Mucosa of gallbladder (tissue), 1 donor: ENCODE measurements around the gene SEMA3E. TPM values are rescaled to one million over a fixed set of nuclear protein-coding genes. Genes with fewer than 3 reads are reported as not detected.
"Not testable (repeated sequence)": the region's sequence is repeated elsewhere in the genome, so short reads cannot be mapped to it uniquely, and the experiment has no call there.

ENCODE experiments used
- DNase-seq: peaks from one replicate; pipeline ENCODE4 v3.0.0-alpha.2; 2020; ENCODE audit warnings: low spot score
- total RNA-seq: library from RNA; stranded (reverse); gene quantifications from one replicate; pipeline ENCODE4 v1.2.1, GENCODE V29; 2021
- donor health status: DM: no; HTN: no; CAD: no.

The SEMA3E gene
- total RNA-seq, 1 donor from 2014 or later: 19.8 TPM

GRCh38 chr7:83559887-83560286 lies 89.1 kb downstream of the SEMA3E start:
- no peak for DNase-seq

DNA sequence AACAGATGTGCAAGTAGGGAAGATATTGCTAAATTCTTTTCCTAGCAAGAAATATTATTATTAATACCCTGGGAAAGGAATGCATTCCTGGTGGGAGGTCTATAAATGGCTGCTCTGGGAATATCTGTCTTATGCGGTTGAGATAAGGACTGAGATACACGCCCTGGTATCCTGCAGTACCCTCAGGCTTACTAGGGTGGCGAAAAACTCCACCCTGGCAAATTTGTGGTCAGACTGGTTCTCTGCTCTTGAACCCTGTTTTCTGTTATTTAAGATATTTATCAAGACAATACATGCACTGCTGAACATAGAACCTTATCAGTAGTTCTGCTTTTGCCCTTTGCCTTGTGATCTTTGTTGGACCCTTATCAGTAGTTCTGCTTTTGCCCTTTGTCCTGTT lies 96.4 kb downstream of the SEMA3E start:
- not testable (repeated sequence) for DNase-seq

GRCh38 chr7:83550100-83550499 lies 98.8 kb downstream of the SEMA3E start:
- DNase-seq: no peak

GRCh38 chr7:83548250-83548649 lies 100.7 kb downstream of the SEMA3E start:
- DNase-seq: no peak

DNA sequence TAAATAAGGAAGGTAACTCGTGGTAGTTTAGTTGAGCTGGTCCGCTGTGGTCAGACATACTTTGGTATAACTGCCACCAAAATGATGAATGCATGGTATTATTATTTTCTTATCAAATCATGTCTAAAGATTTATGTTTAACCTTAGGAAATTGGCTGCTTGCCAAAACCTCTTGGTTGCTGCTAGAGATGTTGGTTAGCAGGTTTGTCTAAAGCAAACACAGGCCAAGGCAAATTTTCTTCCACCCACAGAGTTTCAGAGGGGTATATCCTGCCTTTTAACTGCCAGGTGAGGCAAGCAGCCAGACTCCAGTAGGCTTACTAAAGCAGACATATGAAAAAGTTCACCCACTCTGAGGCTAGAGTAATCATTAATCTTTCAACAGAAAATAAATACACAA lies 101.4 kb downstream of the SEMA3E start:
- peak; percentile 73 for DNase-seq

DNA sequence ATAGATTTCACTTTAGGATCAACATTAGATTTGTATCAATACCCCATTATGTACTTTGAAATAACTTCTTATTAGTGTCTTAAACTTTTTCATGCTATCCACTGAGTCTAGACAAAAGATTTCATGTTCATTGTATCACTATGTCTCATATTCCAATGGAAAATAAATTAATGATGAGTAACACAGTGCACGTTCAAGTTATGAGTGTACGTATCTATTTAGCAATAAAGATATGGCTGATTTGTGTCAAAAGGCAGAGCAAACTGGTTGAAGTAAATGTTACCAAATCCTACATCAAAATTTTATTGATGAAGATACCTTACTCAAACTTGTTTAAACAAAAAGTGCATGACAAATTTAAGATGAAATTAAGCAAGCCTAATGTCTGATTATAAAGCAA lies 102.4 kb downstream of the SEMA3E start:
- DNase-seq: no peak

DNA sequence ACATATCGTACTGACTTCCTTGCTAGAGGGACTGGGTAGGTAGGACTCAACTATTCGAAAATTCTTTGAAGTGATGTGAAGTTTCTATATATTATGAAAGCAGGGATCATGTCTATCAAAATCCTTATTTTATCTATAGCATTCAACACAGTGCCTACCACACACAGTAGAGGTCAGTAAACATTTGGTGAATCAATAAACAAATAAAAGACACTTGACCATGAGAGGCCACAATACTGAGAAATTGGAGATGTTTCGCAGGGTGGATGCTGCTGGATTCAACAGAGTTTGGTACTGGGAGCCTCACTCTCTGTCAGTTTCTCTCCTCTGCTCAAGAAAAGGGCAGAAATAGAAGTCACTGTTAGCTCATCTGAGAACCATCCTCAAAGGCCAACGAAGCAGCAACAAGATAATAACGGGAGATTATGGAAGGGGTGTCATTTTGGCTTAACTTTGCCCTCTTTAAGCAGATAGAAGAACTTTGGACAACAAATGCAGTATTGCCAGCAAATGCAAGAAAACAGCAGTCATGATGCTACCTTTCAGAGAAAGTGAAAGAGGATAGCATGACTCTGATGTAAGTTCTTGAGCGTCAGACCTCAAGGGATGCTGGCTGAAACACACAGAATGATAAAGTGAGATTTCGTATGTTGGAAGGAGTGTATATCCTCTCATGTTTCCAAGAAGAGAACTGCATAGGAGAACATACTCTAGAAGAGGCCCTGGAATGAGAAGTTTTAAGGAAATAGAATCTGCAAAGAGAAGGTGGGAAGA lies 107.6 kb downstream of the SEMA3E start:
- no peak for DNase-seq

DNA sequence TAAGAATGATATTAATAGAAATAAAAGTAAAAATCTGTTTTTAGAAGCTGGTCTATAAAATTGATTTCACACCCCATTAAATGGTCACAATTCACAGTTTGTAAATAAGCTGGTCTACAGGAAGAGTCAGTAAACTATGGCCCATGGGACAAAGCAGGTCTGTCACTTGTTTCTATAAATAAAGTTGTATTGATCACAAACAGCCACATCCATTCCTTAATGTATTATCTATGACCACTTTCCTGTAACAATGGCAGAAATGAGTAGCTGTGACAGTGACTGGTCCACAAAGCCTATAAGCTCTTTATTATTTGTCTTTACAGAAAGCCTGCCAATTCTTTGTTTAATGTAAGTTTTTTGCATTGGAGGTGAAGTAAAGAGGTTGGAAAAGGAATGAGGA lies 114.5 kb downstream of the SEMA3E start:
- no peak for DNase-seq

DNA sequence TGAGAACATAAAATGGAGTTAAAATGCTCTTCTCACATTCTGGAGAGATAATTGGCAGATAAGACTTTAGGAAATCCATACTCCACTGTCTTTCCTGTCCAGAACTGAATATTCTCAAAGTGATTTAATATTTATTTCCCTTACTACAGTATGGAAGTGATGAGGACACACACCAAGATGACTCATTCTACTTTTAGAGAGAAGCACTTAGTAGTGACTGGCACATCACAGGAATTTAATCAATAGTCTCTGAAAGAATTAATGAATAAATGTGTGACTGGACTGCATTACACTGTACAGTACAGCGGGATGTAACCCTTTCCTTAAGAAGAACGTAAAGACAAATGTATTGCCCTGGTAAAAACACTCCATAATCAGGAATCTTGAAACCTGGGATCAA lies 116.7 kb downstream of the SEMA3E start:
- DNase-seq: no peak

- DNase-seq: no peak
Observed at GRCh38 chr7:83531766-83532165, 117.2 kb downstream of the SEMA3E start.

DNA sequence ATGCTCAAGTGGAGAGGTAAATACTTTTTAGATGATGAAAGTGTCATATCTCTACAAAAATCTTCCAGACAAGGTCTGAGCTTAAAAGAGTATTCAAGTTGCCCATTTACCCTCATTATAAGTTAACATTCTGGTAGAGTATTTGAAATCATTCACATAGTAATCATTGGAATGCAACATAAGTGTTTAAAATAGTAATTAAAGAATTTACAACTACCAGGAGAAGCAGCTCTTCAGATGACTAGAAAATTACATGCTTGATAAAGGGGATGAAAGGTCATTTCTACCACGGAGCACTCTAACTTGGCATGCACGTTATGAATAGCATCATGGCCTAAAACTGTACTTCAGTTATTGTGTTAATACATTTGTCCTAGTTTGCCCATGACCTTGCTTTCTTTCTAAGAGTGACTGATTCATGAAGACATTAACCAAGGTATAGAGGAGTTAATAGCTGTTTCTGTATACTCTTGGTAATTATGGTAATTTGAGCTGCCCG lies 120.0 kb downstream of the SEMA3E start:
- DNase-seq: no peak

DNA sequence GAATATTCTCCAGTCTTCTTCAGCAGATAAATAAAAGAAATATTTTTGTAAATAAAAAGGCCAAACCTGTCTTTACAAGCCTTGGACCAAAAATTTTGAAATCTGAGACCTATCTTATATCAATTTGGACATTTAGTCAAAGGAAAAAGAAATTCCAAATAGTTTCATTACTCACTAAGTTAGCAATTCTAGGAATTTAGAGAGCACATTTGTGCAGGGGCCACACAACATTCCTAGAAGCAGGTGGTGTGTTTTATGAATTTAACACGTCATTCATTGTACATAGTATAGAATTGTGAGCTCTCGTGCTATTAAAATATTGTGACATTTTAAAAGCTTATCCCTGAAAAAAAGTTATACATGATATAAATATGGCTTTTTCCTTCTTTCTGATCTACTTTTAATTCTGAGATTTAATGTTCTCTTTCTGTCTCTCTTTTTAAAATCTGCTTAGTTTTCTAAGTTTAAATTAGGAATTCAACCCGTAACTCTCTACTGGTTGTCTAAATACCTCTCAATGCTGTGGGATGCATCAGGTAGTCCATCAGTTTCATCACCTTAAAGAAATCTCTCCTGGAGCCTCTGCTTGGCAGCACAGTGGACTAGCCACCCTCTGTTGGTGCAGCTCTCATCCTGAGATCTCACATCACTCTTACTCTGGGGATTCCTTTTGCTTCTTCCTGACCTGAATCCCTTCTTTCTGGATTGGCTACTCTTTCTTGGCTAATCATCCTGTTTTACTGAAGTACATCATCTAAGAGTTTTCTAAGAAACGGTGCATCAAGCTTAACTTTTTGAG lies 124.5 kb downstream of the SEMA3E start:
- DNase-seq: no peak

- DNase-seq: peak; percentile 71
Observed at GRCh38 chr7:83520726-83521125, 128.2 kb downstream of the SEMA3E start.

- no peak for DNase-seq
Observed at GRCh38 chr7:83519240-83519639, 129.7 kb downstream of the SEMA3E start.

GRCh38 chr7:83517035-83517700 lies 131.8 kb downstream of the SEMA3E start:
- no peak for DNase-seq

- DNase-seq: no peak
Observed at GRCh38 chr7:83514977-83515376, 134.0 kb downstream of the SEMA3E start.

- no peak for DNase-seq
Observed at GRCh38 chr7:83509255-83510021, 139.5 kb downstream of the SEMA3E start.

DNA sequence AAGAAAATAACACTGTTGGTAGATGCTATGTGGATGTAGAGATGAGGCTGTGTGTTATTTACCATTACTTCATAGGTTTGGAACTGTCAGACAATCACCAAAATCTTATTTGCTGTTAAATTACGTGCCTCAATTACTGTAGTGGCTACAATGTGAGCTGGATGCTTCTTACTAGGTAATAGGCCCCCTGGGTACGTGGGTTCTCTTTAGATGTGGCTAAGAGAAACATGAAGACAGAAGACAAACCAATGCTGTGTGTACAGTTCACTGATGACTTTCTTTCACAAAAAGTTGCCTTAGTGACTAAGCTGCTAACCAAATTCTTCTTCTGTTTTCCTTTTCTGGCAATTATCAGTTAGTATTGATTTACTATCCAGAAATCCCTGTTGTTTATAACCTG lies 144.6 kb downstream of the SEMA3E start:
- no peak for DNase-seq

GRCh38 chr7:83502636-83503035 lies 146.3 kb downstream of the SEMA3E start:
- no peak for DNase-seq

DNA sequence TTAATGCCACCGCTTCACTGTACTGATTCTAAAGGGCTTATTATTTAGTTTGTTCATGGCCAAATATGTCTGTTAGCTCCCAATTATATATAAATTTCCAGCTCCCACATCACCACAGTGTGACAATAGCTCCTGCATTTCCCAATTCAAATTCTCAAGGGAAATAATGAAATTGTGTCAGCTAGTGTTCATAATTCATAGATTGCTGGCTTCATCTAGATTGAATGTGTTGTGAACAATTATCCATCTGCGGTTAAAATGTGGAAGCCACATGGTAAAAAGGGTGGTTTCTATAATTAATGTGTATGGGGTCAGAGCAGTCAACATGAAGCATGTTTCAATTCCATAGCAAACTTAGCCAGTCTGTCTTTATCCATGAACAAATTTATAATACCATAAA lies 154.3 kb downstream of the SEMA3E start:
- DNase-seq: no peak

- DNase-seq: no peak
Observed at GRCh38 chr7:83492802-83493201, 156.1 kb downstream of the SEMA3E start.

GRCh38 chr7:83487801-83488200 lies 161.1 kb downstream of the SEMA3E start:
- DNase-seq: no peak
